GM10266 (cell line): ENCODE results near the gene PICALM.
A peak's percentile ranks its signal among the peaks of the same experiment; 100 is the strongest.

Experiments used
- DNase-seq: peaks from one replicate; pipeline ENCODE4 v3.0.0; 2012; ENCODE audit errors: extremely low spot score
- TF ChIP-seq, protein P1 (sequence below): IDR thresholded peaks from 2 replicates; pipeline ENCODE4 v1.5.1; 2012; ENCODE audit warnings: mild to moderate bottlenecking, low read depth; ENCODE audit not compliant: control insufficient read depth, insufficient read depth; ENCODE audit errors: missing control alignments

The PICALM gene

DNA sequence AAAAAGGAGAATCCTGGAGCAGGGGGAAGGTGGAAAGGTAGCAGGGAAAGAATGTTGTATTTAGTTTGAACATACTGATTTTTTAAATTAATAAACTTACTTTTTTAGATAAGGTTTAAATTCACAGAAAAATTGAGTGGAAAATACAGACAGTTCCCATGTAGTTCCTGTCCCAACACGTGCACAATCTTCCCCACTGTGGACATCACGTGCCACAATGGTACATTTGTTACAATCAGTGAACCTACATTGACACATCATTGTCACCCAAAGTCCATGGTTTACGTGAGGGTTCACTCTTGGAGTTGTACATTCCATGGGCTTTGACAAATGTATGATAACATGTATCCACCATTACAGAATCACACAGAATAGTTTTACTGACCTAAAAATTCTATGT lies 10.5 kb upstream of the PICALM start:
- TF ChIP-seq, protein P1, sequence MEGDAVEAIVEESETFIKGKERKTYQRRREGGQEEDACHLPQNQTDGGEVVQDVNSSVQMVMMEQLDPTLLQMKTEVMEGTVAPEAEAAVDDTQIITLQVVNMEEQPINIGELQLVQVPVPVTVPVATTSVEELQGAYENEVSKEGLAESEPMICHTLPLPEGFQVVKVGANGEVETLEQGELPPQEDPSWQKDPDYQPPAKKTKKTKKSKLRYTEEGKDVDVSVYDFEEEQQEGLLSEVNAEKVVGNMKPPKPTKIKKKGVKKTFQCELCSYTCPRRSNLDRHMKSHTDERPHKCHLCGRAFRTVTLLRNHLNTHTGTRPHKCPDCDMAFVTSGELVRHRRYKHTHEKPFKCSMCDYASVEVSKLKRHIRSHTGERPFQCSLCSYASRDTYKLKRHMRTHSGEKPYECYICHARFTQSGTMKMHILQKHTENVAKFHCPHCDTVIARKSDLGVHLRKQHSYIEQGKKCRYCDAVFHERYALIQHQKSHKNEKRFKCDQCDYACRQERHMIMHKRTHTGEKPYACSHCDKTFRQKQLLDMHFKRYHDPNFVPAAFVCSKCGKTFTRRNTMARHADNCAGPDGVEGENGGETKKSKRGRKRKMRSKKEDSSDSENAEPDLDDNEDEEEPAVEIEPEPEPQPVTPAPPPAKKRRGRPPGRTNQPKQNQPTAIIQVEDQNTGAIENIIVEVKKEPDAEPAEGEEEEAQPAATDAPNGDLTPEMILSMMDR, result no peak
- DNase-seq, result no peak

DNA sequence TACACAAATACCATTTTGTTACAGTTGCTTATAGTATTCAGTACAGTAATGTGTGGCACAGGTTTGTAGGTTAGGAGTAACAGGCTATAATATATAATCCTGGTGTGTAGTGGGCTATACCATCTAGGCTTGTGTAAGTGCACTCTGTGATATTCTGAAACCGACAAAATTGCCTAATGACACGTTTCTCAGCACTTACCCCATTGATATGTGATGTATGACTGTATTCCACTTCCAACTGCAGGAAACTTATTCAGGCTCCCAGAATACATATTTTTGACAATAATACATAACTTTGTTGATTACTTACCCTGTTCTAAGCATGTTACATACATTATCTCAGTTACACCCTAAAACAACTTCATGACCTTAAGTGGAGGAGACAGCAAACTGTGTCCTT lies 5.1 kb upstream of the PICALM start:
- DNase-seq, result no peak
- TF ChIP-seq, protein P1, result no peak

DNA sequence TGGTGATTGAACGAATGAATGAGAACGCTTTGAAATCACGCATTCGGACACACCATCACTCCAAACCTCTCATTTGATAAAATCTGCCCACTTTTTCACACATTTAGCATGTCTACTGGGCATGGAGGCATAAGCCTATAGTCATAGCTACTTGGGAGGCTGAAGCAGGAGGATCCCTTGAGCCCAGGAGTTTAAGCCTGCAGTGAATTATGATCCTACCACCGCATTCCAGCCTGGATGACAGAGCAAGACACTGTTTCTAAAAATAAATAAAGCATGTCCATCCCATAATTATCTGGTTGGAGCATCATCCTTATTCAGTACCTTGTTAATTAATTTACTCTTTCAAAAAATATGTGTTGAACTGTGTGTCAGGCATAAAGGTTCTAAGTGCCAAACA lies 3.3 kb upstream of the PICALM start:
- TF ChIP-seq, protein P1, result no peak
- no peak for DNase-seq

DNA sequence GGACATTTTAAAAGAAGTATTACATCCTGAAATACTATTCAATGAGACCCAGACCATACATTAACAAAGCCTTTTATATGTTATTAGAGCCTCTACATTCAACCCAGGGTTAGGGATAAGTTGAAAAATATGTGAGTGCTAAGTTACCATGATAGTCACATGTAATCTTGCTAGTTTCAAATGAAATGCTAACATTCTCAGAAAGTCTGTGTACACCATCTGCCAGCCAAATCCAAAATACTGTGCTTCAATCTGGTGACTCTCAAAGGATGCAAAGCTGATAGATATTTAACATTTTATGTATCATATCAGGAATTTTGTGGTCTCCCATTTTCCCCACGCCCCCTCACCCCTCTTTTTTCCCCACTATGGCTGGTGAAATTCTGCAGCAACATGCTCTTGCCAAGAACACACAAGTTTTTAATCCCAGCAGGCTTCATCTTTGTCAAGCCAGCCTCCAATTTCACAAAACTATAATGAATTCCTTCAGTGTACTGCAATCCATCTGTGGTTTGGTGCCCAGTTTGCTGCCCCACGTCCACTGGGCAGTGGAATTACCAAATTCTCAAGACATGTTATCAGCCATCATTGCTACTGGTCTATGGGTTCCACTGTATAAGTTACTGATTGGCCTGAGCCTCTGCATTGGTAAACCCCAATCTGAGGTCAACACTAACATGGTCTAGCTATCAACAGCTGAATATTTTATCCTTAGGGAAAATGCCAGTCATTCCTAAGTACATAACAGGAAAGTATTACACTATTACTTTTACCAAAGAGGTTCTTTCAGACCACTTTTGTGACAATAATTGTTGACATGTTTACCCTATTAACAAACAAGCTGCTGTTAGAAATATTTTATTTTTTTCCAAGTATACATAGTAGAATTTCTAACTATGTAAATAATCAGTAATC lies 1.5 kb upstream of the PICALM start:
- DNase-seq, result no peak
- TF ChIP-seq, protein P1, result no peak

DNA sequence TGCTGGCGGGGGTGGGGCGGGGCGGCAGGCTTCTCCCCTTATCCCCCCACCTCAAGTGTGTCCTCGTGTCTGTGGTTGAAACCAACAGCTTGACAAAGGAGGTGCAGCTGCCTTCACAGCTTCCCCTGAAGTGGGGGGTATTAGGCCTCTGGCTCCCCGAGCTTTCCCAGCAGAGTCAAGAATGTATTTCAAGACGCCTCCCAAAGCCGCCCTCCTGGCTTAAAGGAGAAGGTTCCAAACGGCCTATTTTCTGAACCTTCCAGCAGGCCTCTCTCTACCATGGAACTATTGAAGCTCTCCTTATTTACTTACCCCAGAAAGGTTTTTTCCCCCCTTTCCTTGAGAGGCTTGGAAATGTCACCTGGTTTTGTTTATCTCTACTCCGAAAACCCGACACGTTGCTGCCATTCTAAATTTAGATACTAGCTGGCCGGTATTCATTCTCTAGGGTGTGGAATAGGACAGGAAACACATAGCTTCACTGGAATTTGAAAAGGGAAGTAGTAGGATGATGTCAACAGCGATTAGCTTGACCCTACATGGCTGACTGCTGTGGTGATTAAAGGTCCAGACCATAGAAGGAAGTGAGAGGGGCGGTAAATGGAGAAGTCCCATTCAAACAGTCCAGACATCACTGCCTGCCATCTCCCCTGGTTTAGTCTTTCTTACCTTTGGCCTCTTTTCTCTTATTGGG lies 671 bp upstream of the PICALM start:
- DNase-seq, result peak; percentile 50
- TF ChIP-seq, protein P1, result no peak

DNA sequence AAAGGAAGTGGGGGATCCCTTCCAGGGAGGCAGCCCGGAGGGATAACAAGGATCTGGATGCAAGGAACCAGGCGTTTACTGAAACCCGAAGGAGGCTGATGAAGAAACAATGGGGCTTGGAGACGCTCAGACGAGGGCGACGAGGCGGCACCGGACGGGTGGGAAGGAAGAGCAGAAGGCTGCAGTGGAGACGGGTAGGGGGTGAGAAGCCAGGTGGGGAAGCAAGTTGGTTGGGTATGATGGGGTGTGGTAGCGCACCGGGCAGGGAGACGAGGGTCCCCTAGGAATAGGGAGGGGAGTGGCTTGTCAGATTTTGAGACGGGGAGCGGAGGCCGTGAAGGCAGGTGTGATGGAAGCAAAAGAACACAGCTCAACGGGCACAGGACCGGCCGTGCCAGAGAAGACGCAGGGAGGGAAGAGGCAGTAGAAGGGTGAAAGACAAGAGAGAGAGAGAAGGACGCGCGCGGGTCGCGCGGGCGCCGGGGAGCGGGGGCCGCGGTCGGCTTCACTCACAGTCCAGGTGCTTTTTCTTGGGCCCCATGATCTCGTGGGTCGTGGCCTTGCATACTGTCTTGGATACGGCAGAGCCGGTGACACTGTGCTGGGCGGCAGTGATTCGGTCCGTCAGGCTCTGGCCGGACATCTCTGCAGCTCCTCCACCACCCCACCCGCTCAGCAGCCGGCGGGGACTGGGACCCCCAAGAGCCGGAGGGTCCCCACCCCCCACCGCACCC lies 579 bp downstream of the PICALM start:
- TF ChIP-seq, protein P1, result no peak
- peak; percentile 35 for DNase-seq

DNA sequence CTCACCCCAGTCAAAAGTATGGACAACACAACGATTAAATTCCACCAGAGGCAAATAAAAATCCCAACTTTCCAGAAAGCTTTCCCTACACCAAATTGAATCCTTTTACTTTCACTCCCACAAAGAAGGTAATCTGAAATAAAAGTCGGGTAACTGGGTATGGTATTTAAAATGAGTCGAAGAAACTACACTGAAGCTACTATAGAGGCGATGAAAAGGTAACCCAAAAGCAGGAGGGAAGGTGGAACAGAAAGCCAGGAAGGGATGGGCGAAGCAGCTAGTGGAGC lies 1.1 kb downstream of the PICALM start:
- TF ChIP-seq, protein P1, result no peak
- DNase-seq, result no peak
